Kidney epithelial cell (primary cell): ENCODE results near the gene MED20. TPM values are rescaled to one million over a fixed set of nuclear protein-coding genes. Genes with fewer than 3 reads are reported as not detected.
"Not testable (repeated sequence)": the region's sequence is repeated elsewhere in the genome, so short reads cannot be mapped to it uniquely, and the experiment has no call there.

Experiments
- DNase-seq: peaks from one replicate; pipeline ENCODE4 v3.0.0-alpha.2; 2010; ENCODE audit warnings: low read depth
- H3K27me3 ChIP-seq: 2 replicates; pipeline ENCODE4 v1.6.0; 2011; ENCODE audit warnings: low read length; ENCODE audit not compliant: control insufficient read depth, insufficient read depth
- H3K36me3 ChIP-seq: 2 replicates; pipeline ENCODE4 v1.5.1; 2011; ENCODE audit warnings: low read length; ENCODE audit not compliant: control insufficient read depth, insufficient read depth
- H3K4me3 ChIP-seq: 2 replicates; pipeline ENCODE4 v1.5.1; 2011; ENCODE audit warnings: low read depth, mild to moderate bottlenecking, control low read depth, low read length
- CTCF ChIP-seq: IDR thresholded peaks from 2 replicates; pipeline ENCODE4 v1.5.1; 2011; ENCODE audit warnings: mild to moderate bottlenecking, moderate library complexity, low read length, control low read depth, inconsistent platforms; ENCODE audit not compliant: insufficient read depth, poor library complexity, severe bottlenecking
- total RNA-seq: library from RNA; depleted of rRNA; stranded (reverse); fragments of >200 nt; gene quantifications from 2 replicates; pipeline ENCODE4 v1.2.3, GENCODE V29; 2015

MED20 gene
- total RNA-seq, 1 donor from 2014 or later = 21.5 TPM

DNA sequence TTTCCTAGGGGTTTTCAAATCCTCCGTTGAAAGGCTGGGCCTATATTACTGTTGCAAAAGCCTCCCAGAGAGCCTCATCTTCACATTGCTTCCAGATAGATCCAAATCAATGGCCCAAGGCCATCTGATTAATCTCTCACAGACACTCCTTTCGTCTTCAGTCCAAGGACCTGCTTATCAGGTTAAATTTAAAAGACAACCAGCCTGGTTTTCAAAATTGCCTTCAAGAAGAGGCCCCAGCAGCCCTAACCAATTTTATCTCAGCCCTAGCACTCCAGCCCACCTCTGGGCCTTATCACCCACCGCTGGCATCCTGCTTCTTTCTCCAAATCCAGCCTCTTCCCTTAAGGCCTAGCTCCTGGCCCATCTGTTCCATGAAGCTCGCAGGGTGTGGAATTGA, 36.2 kb upstream of the MED20 start:
- no peak for TF ChIP-seq CTCF
- no peak for DNase-seq
- Histone ChIP-seq H3K27me3 (no peaks in the 10 kb centered on the region), H3K4me3 (no peak overlapping the region), H3K36me3 (no peaks in the 10 kb centered on the region)

- no peak for TF ChIP-seq CTCF
These were observed 34.5 kb upstream of the MED20 start for GRCh38 chr6:41955412-41955811.

DNA sequence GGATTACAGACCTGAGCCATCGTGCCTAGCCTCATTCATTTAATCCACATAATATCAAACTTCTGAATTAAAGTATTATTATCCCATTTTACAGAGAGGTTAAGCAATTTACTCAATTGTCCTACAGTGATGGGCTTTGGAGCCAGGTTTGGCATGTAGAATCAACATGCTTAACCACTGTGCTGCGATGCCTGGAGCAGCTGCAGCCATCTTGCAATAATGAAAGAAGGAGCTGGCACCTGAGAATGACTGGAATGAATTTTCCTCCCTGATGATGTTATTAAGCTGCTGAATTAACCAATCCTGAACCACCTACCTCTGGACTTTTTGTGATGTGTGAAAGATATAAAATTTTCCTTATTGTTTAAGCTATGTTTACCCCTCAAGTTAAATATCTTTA, 33.7 kb upstream of the MED20 start:
- H3K36me3 ChIP-seq = no peaks in the 10 kb centered on the region
- no peak for DNase-seq
- TF ChIP-seq CTCF = no peak
- H3K27me3 ChIP-seq = no peaks in the 10 kb centered on the region
- H3K4me3 ChIP-seq = no peak overlapping the region

More at GRCh38 chr6:41955412-41955811, 34.5 kb upstream of the MED20 start:
- Histone ChIP-seq H3K36me3 (no peaks in the 10 kb centered on the region), H3K27me3 (no peaks in the 10 kb centered on the region), H3K4me3 (no peak overlapping the region)
- DNase-seq = no peak

DNA sequence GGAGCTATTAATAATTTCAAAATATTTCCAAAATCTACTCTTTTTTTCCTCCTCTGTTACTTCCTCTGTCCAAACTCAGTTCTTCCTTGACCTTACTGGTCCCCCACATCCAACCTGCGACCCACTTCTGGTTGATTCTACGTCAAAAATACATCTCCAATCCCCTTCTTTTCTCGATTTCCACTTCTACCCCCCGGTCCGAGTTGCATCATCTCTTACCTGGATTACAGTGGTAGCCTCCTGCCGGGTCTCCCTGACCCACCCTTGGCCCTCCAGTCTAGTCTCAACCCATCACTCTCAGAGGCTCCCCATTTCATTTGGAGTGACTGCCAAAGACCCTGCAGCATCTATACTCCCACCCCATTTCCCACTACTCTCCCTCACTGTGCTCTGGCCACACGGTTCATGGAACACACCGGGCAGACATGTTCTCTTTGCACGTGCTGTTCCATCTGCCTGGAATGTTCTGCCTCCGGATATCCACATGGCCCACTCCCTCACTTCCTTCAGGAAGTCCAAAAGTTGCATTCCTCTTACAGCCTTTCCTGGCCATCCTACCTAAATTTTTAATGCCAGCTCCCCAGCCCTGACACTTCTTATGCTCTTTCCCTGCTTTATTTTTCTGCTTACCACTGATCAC, 26.8 kb upstream of the MED20 start:
- Histone ChIP-seq H3K27me3 (no peaks in the 10 kb centered on the region), H3K4me3 (no peak overlapping the region), H3K36me3 (no peaks in the 10 kb centered on the region)
- no peak for TF ChIP-seq CTCF
- no peak for DNase-seq

DNA sequence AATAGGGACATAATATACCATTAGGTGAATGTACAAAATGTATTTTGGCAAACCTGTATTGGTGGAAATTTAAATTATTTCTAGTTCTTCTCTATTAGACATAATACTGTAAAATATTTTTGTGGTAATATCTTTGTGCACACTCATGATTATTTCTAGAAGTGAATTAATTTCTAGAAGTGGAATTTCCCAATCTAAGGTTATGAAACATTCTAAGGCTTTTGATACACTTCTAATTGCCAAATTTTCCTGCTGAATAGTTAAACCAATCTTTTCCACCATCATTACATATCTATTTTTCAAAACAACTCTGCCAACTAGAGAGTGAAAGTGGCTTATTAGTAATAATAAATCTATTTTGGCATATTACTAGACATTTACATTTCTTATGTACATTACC, 22.5 kb upstream of the MED20 start:
- no peak for DNase-seq
- H3K4me3 ChIP-seq = no peak overlapping the region
- TF ChIP-seq CTCF = no peak
- H3K36me3 ChIP-seq = no peaks in the 10 kb centered on the region
- H3K27me3 ChIP-seq = no peaks in the 10 kb centered on the region

GRCh38 chr6:41942882-41943281, 21.9 kb upstream of the MED20 start:
- H3K27me3 ChIP-seq, DNase-seq, H3K4me3 ChIP-seq, H3K36me3 ChIP-seq: not testable (repeated sequence)
